Endothelial cell of umbilical vein (primary cell): Measurements from ENCODE around the gene SEC11A.

ENCODE experiments used
- CTCF ChIP-seq, 2 donors: IDR thresholded peaks; 1 replicate in 1 of 2; 2 replicates in 1 of 2; pipeline ENCODE4 v1.5.1; 2011; ENCODE audit warnings: low read length in 2 of 2, mild to moderate bottlenecking in 2 of 2, moderate library complexity in 2 of 2, control low read depth in 1 of 2, inconsistent platforms in 1 of 2, low read depth in 1 of 2; ENCODE audit not compliant: insufficient read depth in 1 of 2; ENCODE audit errors: extremely low read depth in 1 of 2
- EZH2 ChIP-seq: IDR thresholded peaks from 2 replicates; pipeline ENCODE4 v1.6.1; 2012; ENCODE audit warnings: borderline replicate concordance, low read depth, mild to moderate bottlenecking, moderate library complexity, low read length, inconsistent platforms; ENCODE audit not compliant: severe bottlenecking
- JUN ChIP-seq: IDR thresholded peaks from 2 replicates; pipeline ENCODE4 v1.6.1; 2011; ENCODE audit warnings: borderline replicate concordance, low read depth; ENCODE audit not compliant: insufficient read length, insufficient read depth
- MYC ChIP-seq: IDR thresholded peaks from one replicate; pipeline ENCODE4 v1.6.1; 2011; ENCODE audit warnings: mild to moderate bottlenecking, low read depth, low read length
- POLR2A ChIP-seq: IDR thresholded peaks from 2 replicates; pipeline ENCODE4 v1.6.1; 2012; ENCODE audit warnings: low read depth, mild to moderate bottlenecking, control low read depth, low read length
- POLR2AphosphoS5 ChIP-seq: IDR thresholded peaks from 2 replicates; pipeline ENCODE4 v1.6.1; 2012; ENCODE audit warnings: low read depth, mild to moderate bottlenecking, control low read depth, low read length, moderate library complexity; ENCODE audit not compliant: insufficient read depth

- TF ChIP-seq CTCF (IDR thresholded peaks at IDR 0.05; ENCODE audit: extremely low read depth in 1 of 2, insufficient read depth in 1 of 2, low read depth in 1 of 2, low read length in 2 of 2) (no peak), JUN (no peak), POLR2AphosphoS5 (no peak), EZH2 (no peak), POLR2A (no peak), MYC (no peak)
These were observed 49.7 kb upstream of the SEC11A start for GRCh38 chr15:84765675-84766074.
